Uterus (tissue), 2 donors: ENCODE measurements around the gene ZNF212.

Source experiments
- POLR2A ChIP-seq, 2 donors: fragments of 450-650 bp; IDR thresholded peaks; one replicate each; pipeline ENCODE4 v1.6.1; 2016; ENCODE audit warnings: antibody characterized with exemption in 2 of 2, mild to moderate bottlenecking in 1 of 2, moderate library complexity in 1 of 2
- TF ChIP-seq, protein P1 (sequence below), 4 experiments: fragments of 200-600 bp in 2 of 4; fragments of 450-650 bp in 2 of 4; sonication (generic) in 2 of 4; IDR thresholded peaks; one replicate each; pipeline ENCODE4 v1.5.1; 2016 to 2019; ENCODE audit warnings: antibody characterized with exemption in 4 of 4, mild to moderate bottlenecking in 2 of 4, moderate library complexity in 1 of 4

DNA sequence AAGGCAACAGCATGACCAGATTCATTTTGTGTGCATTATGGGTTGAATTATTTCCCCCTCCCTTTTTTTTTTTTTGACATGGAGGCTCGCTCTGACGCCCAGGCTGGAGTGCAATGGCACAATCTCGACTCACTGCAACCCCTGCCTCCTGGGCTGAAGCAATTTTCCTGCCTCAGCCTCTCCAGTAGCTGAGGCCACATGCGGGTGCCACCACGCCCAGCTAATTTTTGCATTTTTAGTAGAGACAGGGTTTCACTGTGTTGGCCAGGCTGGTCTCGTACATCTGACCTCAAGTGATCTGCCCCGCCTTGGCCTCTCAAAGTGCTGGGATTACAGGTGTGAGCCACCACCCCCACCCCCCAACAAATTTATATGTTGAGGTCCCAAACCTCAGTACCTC is 64.6 kb downstream of the ZNF212 start:
- no peak for TF ChIP-seq POLR2A (IDR thresholded peaks at IDR 0.05)
- TF ChIP-seq, protein P1, sequence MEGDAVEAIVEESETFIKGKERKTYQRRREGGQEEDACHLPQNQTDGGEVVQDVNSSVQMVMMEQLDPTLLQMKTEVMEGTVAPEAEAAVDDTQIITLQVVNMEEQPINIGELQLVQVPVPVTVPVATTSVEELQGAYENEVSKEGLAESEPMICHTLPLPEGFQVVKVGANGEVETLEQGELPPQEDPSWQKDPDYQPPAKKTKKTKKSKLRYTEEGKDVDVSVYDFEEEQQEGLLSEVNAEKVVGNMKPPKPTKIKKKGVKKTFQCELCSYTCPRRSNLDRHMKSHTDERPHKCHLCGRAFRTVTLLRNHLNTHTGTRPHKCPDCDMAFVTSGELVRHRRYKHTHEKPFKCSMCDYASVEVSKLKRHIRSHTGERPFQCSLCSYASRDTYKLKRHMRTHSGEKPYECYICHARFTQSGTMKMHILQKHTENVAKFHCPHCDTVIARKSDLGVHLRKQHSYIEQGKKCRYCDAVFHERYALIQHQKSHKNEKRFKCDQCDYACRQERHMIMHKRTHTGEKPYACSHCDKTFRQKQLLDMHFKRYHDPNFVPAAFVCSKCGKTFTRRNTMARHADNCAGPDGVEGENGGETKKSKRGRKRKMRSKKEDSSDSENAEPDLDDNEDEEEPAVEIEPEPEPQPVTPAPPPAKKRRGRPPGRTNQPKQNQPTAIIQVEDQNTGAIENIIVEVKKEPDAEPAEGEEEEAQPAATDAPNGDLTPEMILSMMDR (IDR thresholded peaks at IDR 0.05): no peak
